Spinal cord (tissue), 10 donors: ENCODE data around the gene DTHD1. TPM values are rescaled to one million over a fixed set of nuclear protein-coding genes. Genes with fewer than 3 reads are reported as not detected.

Experiments
- DNase-seq, 6 donors: peaks; one replicate each; pipeline versions ENCODE4 v3.0.0 to v3.0.0-alpha.2; 2013 to 2015; ENCODE audit warnings: low spot score in 6 of 6, low read depth in 4 of 6
- H3K27ac ChIP-seq: one replicate; pipeline ENCODE4 v1.5.1; 2013; ENCODE audit warnings: low read depth, low read length, control low read depth
- H3K27me3 ChIP-seq: one replicate; pipeline ENCODE4 v1.6.1; 2013; ENCODE audit warnings: low read length; ENCODE audit not compliant: control insufficient read depth, insufficient read depth
- H3K36me3 ChIP-seq: one replicate; pipeline ENCODE4 v1.6.1; 2013; ENCODE audit warnings: low read length; ENCODE audit not compliant: control insufficient read depth, insufficient read depth
- H3K4me1 ChIP-seq: one replicate; pipeline ENCODE4 v1.6.1; 2013; ENCODE audit warnings: low read length; ENCODE audit not compliant: control insufficient read depth, insufficient read depth
- H3K4me3 ChIP-seq: one replicate; pipeline ENCODE4 v1.5.1; 2013; ENCODE audit warnings: low read depth, low read length, control low read depth
- H3K9me3 ChIP-seq: one replicate; pipeline ENCODE4 v1.6.1; 2013; ENCODE audit warnings: low read length; ENCODE audit not compliant: control insufficient read depth, insufficient read depth
- WGBS: methylation state at CpG from one replicate; pipeline ENCODE4 v1.1.5; 2013; ENCODE audit warnings: missing lambda C conversion rate; ENCODE audit not compliant: insufficient coverage; 5-methylcytosine and 5-hydroxymethylcytosine counted together
- polyA plus RNA-seq, 2 donors: library from polyadenylated mRNA; unstranded; fragments of 120-200 nt; gene quantifications; one replicate each; pipeline ENCODE4 v1.2.1, GENCODE V29; 2013; ENCODE audit not compliant: insufficient read length in 2 of 2
- total RNA-seq, 2 donors: library from RNA; depleted of rRNA in 1 of 2; stranded (reverse); fragments of 120-200 nt in 1 of 2; fragments of >200 nt in 1 of 2; gene quantifications; one replicate each; pipeline versions ENCODE4 v1.2.3 to v1.2.4, GENCODE V29; 2013 to 2014
- donor health status: healthy.

The DTHD1 gene
- total and polyA plus RNA-seq, 4 donors, result 5.1 to 13.2 (median 7.7) TPM

GRCh38 chr4:36353998-36354397 lies 72.6 kb downstream of the DTHD1 start:
- H3K9me3 ChIP-seq, result no peaks in the 10 kb centered on the region
- no peak overlapping the region for H3K4me3 ChIP-seq
- H3K27ac ChIP-seq, result no peak overlapping the region
- H3K27me3 ChIP-seq, result no peaks in the 10 kb centered on the region
- no peaks in the 10 kb centered on the region for H3K4me1 ChIP-seq
- DNase-seq, result no peak
- H3K36me3 ChIP-seq, result no peaks in the 10 kb centered on the region
- WGBS, result no CpG with 5 or more reads among the region's 2 CpGs

DNA sequence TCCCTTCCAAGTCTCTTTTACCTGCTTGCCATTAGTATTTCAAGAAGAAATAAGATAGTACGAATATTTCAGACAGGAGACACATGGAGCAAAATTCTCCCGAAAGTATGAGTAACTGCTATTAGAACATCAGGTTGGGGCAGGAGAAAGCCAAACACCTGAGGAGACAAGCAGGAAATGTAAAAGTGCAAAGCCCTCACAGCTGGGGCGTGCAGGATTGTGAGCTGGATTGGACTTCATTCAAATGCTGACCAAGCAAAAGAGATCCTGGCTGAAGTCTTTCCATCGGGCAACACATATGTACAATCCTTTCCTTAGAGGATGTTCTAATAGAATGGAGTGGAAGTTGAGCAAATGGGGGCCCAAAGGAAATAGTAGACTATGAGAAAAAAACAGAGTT lies 76.8 kb downstream of the DTHD1 start:
- Histone ChIP-seq H3K9me3 (no peaks in the 10 kb centered on the region), H3K27ac (no peak overlapping the region), H3K4me1 (no peaks in the 10 kb centered on the region), H3K4me3 (no peak overlapping the region), H3K27me3 (no peaks in the 10 kb centered on the region), H3K36me3 (no peaks in the 10 kb centered on the region)
- 87% methylated on average over 2 of the region's 4 CpGs for WGBS
- DNase-seq, result no peak

- H3K36me3 ChIP-seq, result no peaks in the 10 kb centered on the region
- DNase-seq, result no peak
- no peaks in the 10 kb centered on the region for H3K4me1 ChIP-seq
- H3K27me3 ChIP-seq, result no peaks in the 10 kb centered on the region
- H3K4me3 ChIP-seq, result no peak overlapping the region
- H3K9me3 ChIP-seq, result no peaks in the 10 kb centered on the region
- no peak overlapping the region for H3K27ac ChIP-seq
Observed at GRCh38 chr4:36360755-36361154, 79.3 kb downstream of the DTHD1 start.

DNA sequence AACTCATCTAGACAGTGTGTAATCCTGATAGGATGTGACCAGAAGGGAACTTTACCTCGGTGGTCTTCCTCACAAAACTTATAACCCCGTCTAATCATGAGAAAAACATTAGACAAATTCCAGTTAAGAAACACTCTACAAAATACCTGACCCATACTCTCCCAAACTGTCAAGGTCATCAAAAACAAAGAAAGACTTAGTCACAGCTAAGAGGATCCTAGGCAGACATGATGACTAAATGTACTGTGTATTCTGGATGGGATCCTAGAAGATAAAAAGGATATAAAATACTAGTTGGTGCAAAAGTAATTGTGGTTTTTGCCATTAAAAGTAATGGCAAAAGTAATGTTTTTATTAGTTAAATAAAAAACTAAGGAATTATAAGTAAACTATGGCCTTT lies 81.6 kb downstream of the DTHD1 start:
- 100% methylated on average over 2 of the region's 2 CpGs for WGBS
- no peaks in the 10 kb centered on the region for H3K9me3 ChIP-seq

DNA sequence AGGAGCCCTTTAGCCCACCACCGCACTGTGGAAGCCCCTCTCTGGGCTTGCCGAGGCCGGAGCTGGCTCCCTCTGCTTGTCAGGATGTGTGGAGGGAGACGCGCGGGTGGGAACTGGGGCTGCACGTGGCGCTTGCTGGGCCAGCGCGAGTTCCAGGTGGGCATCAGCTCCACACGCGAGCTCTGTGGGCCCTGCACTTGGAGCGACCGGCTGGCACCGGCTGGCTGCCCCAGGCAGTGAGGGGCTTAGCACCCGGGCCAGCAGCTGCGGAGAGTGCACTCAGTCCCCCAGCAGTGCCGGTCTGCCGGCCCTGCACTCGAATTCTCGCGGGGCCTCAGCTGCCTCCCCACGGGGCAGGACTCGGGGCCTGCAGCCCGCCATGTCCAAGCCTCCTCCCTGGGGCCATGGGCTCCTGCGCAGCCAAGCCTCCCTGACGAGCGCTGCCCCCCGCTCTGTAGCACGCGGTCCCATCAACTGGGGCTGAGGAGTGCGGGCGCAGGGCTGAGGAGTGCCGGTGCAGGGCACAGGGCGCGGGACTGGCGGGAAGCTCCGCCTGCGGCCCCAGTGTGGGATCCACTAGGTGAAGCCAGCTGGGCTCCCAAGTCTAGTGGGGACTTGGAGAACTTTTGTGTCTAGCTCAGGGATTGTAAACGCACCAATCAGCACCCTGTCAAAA lies 93.6 kb downstream of the DTHD1 start:
- no peaks in the 10 kb centered on the region for H3K36me3 ChIP-seq
- H3K9me3 ChIP-seq, result no peaks in the 10 kb centered on the region
- no peak for DNase-seq
- no peak overlapping the region for H3K4me3 ChIP-seq
- H3K27ac ChIP-seq, result no peak overlapping the region
- no peaks in the 10 kb centered on the region for H3K27me3 ChIP-seq
- no peaks in the 10 kb centered on the region for H3K4me1 ChIP-seq
- WGBS, result 93% methylated on average over 39 of the region's 40 CpGs

More for the DNA sequence above, 81.6 kb downstream of the DTHD1 start:
- Histone ChIP-seq H3K27me3 (no peaks in the 10 kb centered on the region), H3K36me3 (no peaks in the 10 kb centered on the region), H3K4me3 (no peak overlapping the region), H3K27ac (no peak overlapping the region), H3K4me1 (no peaks in the 10 kb centered on the region)
- no peak for DNase-seq

GRCh38 chr4:36385951-36386571 lies 104.6 kb downstream of the DTHD1 start:
- Histone ChIP-seq H3K27me3 (no peaks in the 10 kb centered on the region), H3K27ac (no peak overlapping the region), H3K36me3 (no peaks in the 10 kb centered on the region), H3K9me3 (no peaks in the 10 kb centered on the region), H3K4me1 (no peaks in the 10 kb centered on the region), H3K4me3 (no peak overlapping the region)
- DNase-seq, result no peak
- WGBS, result 92% methylated on average over 2 of the region's 5 CpGs

DNA sequence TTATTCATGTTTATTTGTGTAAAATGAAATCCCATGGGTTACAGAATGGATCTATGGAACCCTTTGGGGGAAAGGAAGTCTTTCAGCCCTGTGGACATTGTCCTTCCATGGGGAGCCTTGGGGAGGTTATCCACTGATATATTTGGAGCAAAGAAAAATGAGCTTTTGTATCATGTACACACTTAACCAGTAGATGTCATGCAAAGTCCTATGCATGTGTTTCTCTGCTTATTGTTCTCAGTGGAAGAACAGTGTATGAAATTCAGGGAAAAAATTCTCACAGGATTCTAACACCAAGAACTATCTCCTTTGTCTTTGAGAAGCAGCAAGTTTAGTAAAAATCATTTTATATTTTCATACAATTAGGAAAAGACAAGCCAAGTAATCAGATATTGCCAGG lies 105.3 kb downstream of the DTHD1 start:
- Histone ChIP-seq H3K27ac (no peak overlapping the region), H3K4me3 (no peak overlapping the region), H3K27me3 (no peaks in the 10 kb centered on the region), H3K4me1 (no peaks in the 10 kb centered on the region), H3K9me3 (no peaks in the 10 kb centered on the region), H3K36me3 (no peaks in the 10 kb centered on the region)
- peak in 3 of 6 donors; percentile 24 to 90 (median 60) for DNase-seq

DNA sequence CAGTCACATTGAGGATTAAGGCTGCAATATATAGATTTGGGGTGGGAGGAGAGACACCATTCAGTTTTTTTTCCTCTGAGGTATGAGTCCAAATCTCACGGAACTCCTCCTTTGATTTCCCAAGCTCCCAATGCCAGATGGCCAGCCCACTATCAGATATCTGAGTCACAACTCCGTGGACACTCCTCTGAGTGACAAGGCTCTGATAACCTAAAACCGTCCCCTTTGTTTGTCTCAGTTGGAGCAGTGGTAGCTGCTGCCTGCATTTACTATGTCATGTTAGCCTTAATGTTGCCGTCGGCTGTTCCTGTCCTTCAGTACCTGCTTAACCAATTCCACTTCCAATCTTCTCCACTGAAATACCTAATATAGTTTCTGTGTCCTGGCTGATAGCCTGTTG lies 107.3 kb downstream of the DTHD1 start:
- no peaks in the 10 kb centered on the region for H3K36me3 ChIP-seq
- WGBS, result 90% methylated on average over 2 of the region's 5 CpGs
- H3K4me1 ChIP-seq, result no peaks in the 10 kb centered on the region
- H3K9me3 ChIP-seq, result no peaks in the 10 kb centered on the region
- DNase-seq, result no peak
- H3K27me3 ChIP-seq, result no peaks in the 10 kb centered on the region
- H3K4me3 ChIP-seq, result no peak overlapping the region
- H3K27ac ChIP-seq, result no peak overlapping the region

DNA sequence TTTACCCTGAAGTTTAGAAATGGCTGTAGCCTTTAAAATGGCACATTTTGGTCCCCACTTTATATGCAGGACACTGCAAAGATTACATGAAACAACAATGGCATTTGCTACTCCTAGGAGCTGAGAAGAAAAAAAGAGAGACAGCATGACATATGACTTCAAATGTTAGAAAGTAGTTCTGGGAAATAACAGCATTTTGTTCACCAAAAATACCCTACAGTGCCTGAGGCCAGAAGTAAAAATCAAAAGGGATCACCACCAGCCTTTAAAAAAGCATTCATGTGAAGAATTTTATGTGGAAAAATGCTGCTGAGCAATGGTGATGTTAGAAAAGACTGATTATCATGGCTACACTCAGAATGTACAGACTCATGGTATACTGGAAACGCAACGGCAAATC lies 110.0 kb downstream of the DTHD1 start:
- DNase-seq, result peak in 2 of 6 donors; percentile 37 to 62
- Histone ChIP-seq H3K27me3 (no peaks in the 10 kb centered on the region), H3K9me3 (no peaks in the 10 kb centered on the region), H3K27ac (no peak overlapping the region), H3K4me3 (no peak overlapping the region), H3K36me3 (no peaks in the 10 kb centered on the region), H3K4me1 (no peaks in the 10 kb centered on the region)
- no CpG with 5 or more reads among the region's 2 CpGs for WGBS

- H3K27me3 ChIP-seq, result no peaks in the 10 kb centered on the region
- no peak overlapping the region for H3K27ac ChIP-seq
- H3K4me1 ChIP-seq, result no peaks in the 10 kb centered on the region
- no peak for DNase-seq
- 71% methylated on average over 1 of the region's 1 CpG for WGBS
- no peaks in the 10 kb centered on the region for H3K36me3 ChIP-seq
- no peaks in the 10 kb centered on the region for H3K9me3 ChIP-seq
- H3K4me3 ChIP-seq, result no peak overlapping the region
Observed at GRCh38 chr4:36392024-36392423, 110.6 kb downstream of the DTHD1 start.
